Smooth muscle cell (in vitro differentiated cells): ENCODE data around the gene PPFIA4. TPM values are rescaled to one million over a fixed set of nuclear protein-coding genes. Genes with fewer than 3 reads are reported as not detected.

Experiments used
- DNase-seq: peaks from one replicate; lab custom pipeline; 2025; ENCODE audit not compliant: unreplicated experiment; lab: John Stamatoyannopoulos, UW
- H2AFZ ChIP-seq: fragments of 200-600 bp; sonication (generic); 2 replicates; pipeline ENCODE4 v1.6.0; 2016; ENCODE audit warnings: antibody characterized with exemption, low read depth, mild to moderate bottlenecking
- H3F3A ChIP-seq: fragments of 200-600 bp; sonication (generic); 2 replicates; pipeline ENCODE4 v1.6.0; 2017; ENCODE audit warnings: antibody characterized with exemption, low read depth
- H3K27ac ChIP-seq: fragments of 200-600 bp; sonication (generic); 2 replicates; pipeline ENCODE4 v1.5.1; 2016; ENCODE audit warnings: low read depth, mild to moderate bottlenecking
- H3K27me3 ChIP-seq: fragments of 200-600 bp; sonication (generic); 2 replicates; pipeline ENCODE4 v1.6.1; 2016; ENCODE audit warnings: low read depth, mild to moderate bottlenecking
- H3K36me3 ChIP-seq: fragments of 200-600 bp; sonication (generic); 2 replicates; pipeline ENCODE4 v1.5.1; 2016; ENCODE audit warnings: low read depth
- H3K4me1 ChIP-seq: fragments of 200-600 bp; sonication (generic); 2 replicates; pipeline ENCODE4 v1.5.1; 2016; ENCODE audit warnings: low read depth
- H3K4me2 ChIP-seq: fragments of 200-600 bp; sonication (generic); 2 replicates; pipeline ENCODE4 v1.6.0; 2016; ENCODE audit warnings: mild to moderate bottlenecking
- H3K4me3 ChIP-seq: fragments of 200-600 bp; sonication (generic); 2 replicates; pipeline ENCODE4 v1.5.1; 2016; ENCODE audit warnings: mild to moderate bottlenecking
- H3K79me2 ChIP-seq: fragments of 200-600 bp; sonication (generic); 2 replicates; pipeline ENCODE4 v1.6.0; 2016; ENCODE audit warnings: low read depth, mild to moderate bottlenecking
- H3K9ac ChIP-seq: fragments of 200-600 bp; sonication (generic); 2 replicates; pipeline ENCODE4 v1.6.0; 2016; ENCODE audit warnings: low read depth
- H3K9me3 ChIP-seq: fragments of 200-600 bp; sonication (generic); replicated peaks from 2 replicates; pipeline ENCODE4 v1.5.1; 2016; ENCODE audit warnings: low read depth
- H4K20me1 ChIP-seq: fragments of 200-600 bp; sonication (generic); 2 replicates; pipeline ENCODE4 v1.6.0; 2016; ENCODE audit warnings: low read depth
- WGBS: methylation state at CpG from one replicate; pipeline ENCODE4 v1.1.7; 2016; ENCODE audit warnings: low lambda C conversion rate; 5-methylcytosine and 5-hydroxymethylcytosine counted together
- polyA plus RNA-seq: library from polyadenylated mRNA; unstranded; fragments of >200 nt; fragmentation: Nextera tagmentation; extraction: Ambion mirVana; gene quantifications from 2 replicates; pipeline ENCODE4 v1.2.1, GENCODE V29; 2016
- total RNA-seq: library from RNA; depleted of rRNA; stranded (reverse); fragments of >200 nt; gene quantifications from 2 replicates; pipeline ENCODE4 v1.2.3, GENCODE V29; 2014
- TF ChIP-seq, protein P1 (sequence below): fragments of 200-600 bp; sonication (generic); IDR thresholded peaks from 2 replicates; pipeline ENCODE4 v1.5.1; 2017; ENCODE audit warnings: borderline replicate concordance, mild to moderate bottlenecking, antibody characterized with exemption; ENCODE audit not compliant: insufficient read depth, poor library complexity, severe bottlenecking

PPFIA4 gene
- total and polyA plus RNA-seq, 2 experiments from 2014 or later: 6.5 to 10.8 TPM

DNA sequence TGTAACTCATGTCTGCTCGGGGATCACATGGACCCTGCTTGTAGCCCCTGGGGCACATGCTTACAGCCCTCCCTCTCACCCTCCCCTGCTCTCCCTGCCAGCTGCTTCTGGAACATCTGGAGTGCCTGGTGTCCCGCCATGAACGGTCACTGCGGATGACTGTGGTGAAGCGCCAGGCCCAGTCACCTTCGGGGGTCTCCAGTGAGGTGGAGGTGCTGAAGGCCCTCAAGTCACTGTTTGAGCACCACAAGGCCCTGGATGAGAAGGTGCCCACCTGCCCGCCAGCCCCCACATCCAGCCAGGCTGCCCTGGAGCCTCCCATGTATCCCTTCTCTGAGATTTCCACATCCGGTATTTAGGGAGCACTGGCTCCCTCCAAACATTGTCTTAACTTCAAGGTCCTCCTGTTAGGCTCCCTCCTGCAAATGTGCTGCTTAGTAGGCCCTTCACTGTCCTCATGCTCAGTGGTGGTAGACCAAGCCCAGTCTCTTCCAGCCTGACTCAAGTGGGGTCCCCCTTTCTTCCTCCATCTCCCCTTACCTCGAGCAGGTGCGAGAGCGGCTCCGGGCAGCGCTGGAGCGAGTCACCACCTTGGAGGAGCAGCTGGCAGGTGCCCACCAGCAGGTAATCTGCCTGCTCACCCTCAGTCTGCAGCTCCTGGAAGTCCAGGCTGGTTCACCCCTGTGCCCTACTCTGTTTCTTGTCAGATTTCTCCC, 17.7 kb downstream of the PPFIA4 start:
- no peaks in the 10 kb centered on the region for H3K79me2 ChIP-seq
- no peak for DNase-seq
- peaks cover 6% of the 10 kb centered on the region for H3K4me1 ChIP-seq
- H3K36me3 ChIP-seq: no peaks in the 10 kb centered on the region
- WGBS: 95% methylated on average over 14 of the region's 14 CpGs
- peaks cover 7% of the 10 kb centered on the region for H3F3A ChIP-seq
- H3K9me3 ChIP-seq: no peaks in the 10 kb centered on the region
- H4K20me1 ChIP-seq: peaks cover 90% of the 10 kb centered on the region
- no peak overlapping the region for H3K4me3 ChIP-seq
- no peaks in the 10 kb centered on the region for H3K27me3 ChIP-seq
- no peak overlapping the region for H3K27ac ChIP-seq
- no peak overlapping the region for H3K4me2 ChIP-seq
- no peak overlapping the region for H2AFZ ChIP-seq
- H3K9ac ChIP-seq: no peak overlapping the region
- TF ChIP-seq, protein P1, sequence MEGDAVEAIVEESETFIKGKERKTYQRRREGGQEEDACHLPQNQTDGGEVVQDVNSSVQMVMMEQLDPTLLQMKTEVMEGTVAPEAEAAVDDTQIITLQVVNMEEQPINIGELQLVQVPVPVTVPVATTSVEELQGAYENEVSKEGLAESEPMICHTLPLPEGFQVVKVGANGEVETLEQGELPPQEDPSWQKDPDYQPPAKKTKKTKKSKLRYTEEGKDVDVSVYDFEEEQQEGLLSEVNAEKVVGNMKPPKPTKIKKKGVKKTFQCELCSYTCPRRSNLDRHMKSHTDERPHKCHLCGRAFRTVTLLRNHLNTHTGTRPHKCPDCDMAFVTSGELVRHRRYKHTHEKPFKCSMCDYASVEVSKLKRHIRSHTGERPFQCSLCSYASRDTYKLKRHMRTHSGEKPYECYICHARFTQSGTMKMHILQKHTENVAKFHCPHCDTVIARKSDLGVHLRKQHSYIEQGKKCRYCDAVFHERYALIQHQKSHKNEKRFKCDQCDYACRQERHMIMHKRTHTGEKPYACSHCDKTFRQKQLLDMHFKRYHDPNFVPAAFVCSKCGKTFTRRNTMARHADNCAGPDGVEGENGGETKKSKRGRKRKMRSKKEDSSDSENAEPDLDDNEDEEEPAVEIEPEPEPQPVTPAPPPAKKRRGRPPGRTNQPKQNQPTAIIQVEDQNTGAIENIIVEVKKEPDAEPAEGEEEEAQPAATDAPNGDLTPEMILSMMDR: no peak

- Histone ChIP-seq H3K9me3 (no peaks in the 10 kb centered on the region), H3K4me2 (no peak overlapping the region), H3K4me3 (no peak overlapping the region), H3F3A (peaks cover 5% of the 10 kb centered on the region), H3K27me3 (no peaks in the 10 kb centered on the region), H3K27ac (no peak overlapping the region), H3K9ac (no peak overlapping the region), H2AFZ (no peak overlapping the region), H4K20me1 (peaks cover 83% of the 10 kb centered on the region), H3K79me2 (no peaks in the 10 kb centered on the region), H3K36me3 (no peaks in the 10 kb centered on the region), H3K4me1 (peaks cover 6% of the 10 kb centered on the region)
- DNase-seq: no peak
- WGBS: 97% methylated on average over 7 of the region's 7 CpGs
- TF ChIP-seq, protein P1: no peak
These were observed 18.4 kb downstream of the PPFIA4 start for GRCh38 chr1:203044546-203045250.

- Histone ChIP-seq H3K27me3 (no peaks in the 10 kb centered on the region), H3K4me2 (no peak overlapping the region), H3K27ac (no peak overlapping the region), H3F3A (peaks cover 4% of the 10 kb centered on the region), H3K79me2 (no peaks in the 10 kb centered on the region), H3K36me3 (no peaks in the 10 kb centered on the region), H3K9me3 (no peaks in the 10 kb centered on the region), H3K4me3 (no peak overlapping the region), H4K20me1 (peaks cover 77% of the 10 kb centered on the region), H2AFZ (no peak overlapping the region), H3K4me1 (peaks cover 6% of the 10 kb centered on the region), H3K9ac (no peak overlapping the region)
- TF ChIP-seq, protein P1: no peak
- DNase-seq: no peak
- WGBS: 94% methylated on average over 17 of the region's 17 CpGs
These were observed 19.0 kb downstream of the PPFIA4 start for GRCh38 chr1:203045336-203045735.
